H9 (cell line): ENCODE measurements around the gene TMTC1. TPM values are rescaled to one million over a fixed set of nuclear protein-coding genes. Genes with fewer than 3 reads are reported as not detected.

Experiments
- DNase-seq: peaks from one replicate; pipeline ENCODE4 v3.0.0-alpha.2; 2017
- H2AFZ ChIP-seq: one replicate; pipeline ENCODE4 v1.6.1; 2013; ENCODE audit warnings: mild to moderate bottlenecking, low read length, control low read depth, moderate library complexity
- H2AK5ac ChIP-seq: 2 replicates; pipeline ENCODE4 v1.6.1; 2013; ENCODE audit warnings: low read length, control low read depth, mixed read lengths; ENCODE audit not compliant: insufficient read length
- H2BK120ac ChIP-seq: one replicate; pipeline ENCODE4 v1.6.1; 2013; ENCODE audit warnings: low read depth, mild to moderate bottlenecking, low read length, control low read depth, inconsistent platforms; ENCODE audit not compliant: poor library complexity, severe bottlenecking
- H2BK12ac ChIP-seq: 2 replicates; pipeline ENCODE4 v1.6.1; 2013; ENCODE audit warnings: low read length, control low read depth, mixed read lengths, low read depth; ENCODE audit not compliant: insufficient read length
- H2BK15ac ChIP-seq: 2 replicates; pipeline ENCODE4 v1.6.1; 2013; ENCODE audit warnings: low read depth, low read length, control low read depth
- H2BK20ac ChIP-seq: one replicate; pipeline ENCODE4 v1.6.1; 2013; ENCODE audit warnings: low read depth, mild to moderate bottlenecking, low read length, control low read depth, inconsistent platforms; ENCODE audit not compliant: poor library complexity, severe bottlenecking
- H2BK5ac ChIP-seq: 2 replicates; pipeline ENCODE4 v1.6.1; 2013; ENCODE audit warnings: low read length, control low read depth, mixed read lengths; ENCODE audit not compliant: insufficient read length
- H3K14ac ChIP-seq: 2 replicates; pipeline ENCODE4 v1.6.1; 2013; ENCODE audit warnings: low read length, control low read depth; ENCODE audit not compliant: insufficient read depth
- H3K18ac ChIP-seq: 2 replicates; pipeline ENCODE4 v1.6.1; 2013; ENCODE audit warnings: low read depth, mild to moderate bottlenecking, mixed read lengths, low read length, control low read depth; ENCODE audit not compliant: insufficient read length
- H3K23ac ChIP-seq: 2 replicates; pipeline ENCODE4 v1.6.1; 2013; ENCODE audit warnings: low read length, control low read depth, mixed read lengths, low read depth; ENCODE audit not compliant: insufficient read length
- H3K23me2 ChIP-seq: 2 replicates; pipeline ENCODE4 v1.6.1; 2013; ENCODE audit warnings: low read depth, mild to moderate bottlenecking, mixed read lengths, low read length, control low read depth; ENCODE audit not compliant: insufficient read length, poor library complexity, severe bottlenecking
- H3K27ac ChIP-seq: 2 replicates; pipeline ENCODE4 v1.5.1; 2013; ENCODE audit warnings: low read length, control low read depth, mixed read lengths, low read depth; ENCODE audit not compliant: insufficient read length
- H3K27me3 ChIP-seq: 2 replicates; pipeline ENCODE4 v1.6.1; 2013; ENCODE audit warnings: low read length, control low read depth, inconsistent platforms; ENCODE audit not compliant: insufficient read depth
- H3K4ac ChIP-seq: 2 replicates; pipeline ENCODE4 v1.6.1; 2013; ENCODE audit warnings: low read depth, mild to moderate bottlenecking, control low read depth, inconsistent platforms, low read length, moderate library complexity
- H3K4me1 ChIP-seq: 2 replicates; pipeline ENCODE4 v1.6.1; 2013; ENCODE audit warnings: low read length, control low read depth, inconsistent platforms; ENCODE audit not compliant: insufficient read depth
- H3K4me2 ChIP-seq: 2 replicates; pipeline ENCODE4 v1.6.1; 2013; ENCODE audit warnings: low read length, control low read depth, mixed read lengths; ENCODE audit not compliant: insufficient read length, insufficient read depth
- H3K56ac ChIP-seq: 2 replicates; pipeline ENCODE4 v1.6.1; 2013; ENCODE audit warnings: low read depth, mild to moderate bottlenecking, mixed read lengths, low read length, control low read depth; ENCODE audit not compliant: insufficient read length
- H3K79me1 ChIP-seq: 2 replicates; pipeline ENCODE4 v1.6.1; 2013; ENCODE audit warnings: low read depth, mild to moderate bottlenecking, moderate library complexity, low read length, control low read depth, inconsistent platforms; ENCODE audit not compliant: insufficient read depth, poor library complexity, severe bottlenecking
- H3K79me2 ChIP-seq: 2 replicates; pipeline ENCODE4 v1.6.1; 2013; ENCODE audit warnings: low read length, control low read depth, inconsistent platforms; ENCODE audit not compliant: insufficient read depth
- H3K9ac ChIP-seq: 2 replicates; pipeline ENCODE4 v1.6.1; 2013; ENCODE audit warnings: low read length, control low read depth, mixed read lengths; ENCODE audit not compliant: insufficient read length; ENCODE audit errors: extremely low read depth
- H3K9me3 ChIP-seq: one replicate; pipeline ENCODE4 v1.6.1; 2013; ENCODE audit warnings: low read depth, low read length, inconsistent platforms; ENCODE audit not compliant: control insufficient read depth
- H3T11ph ChIP-seq: one replicate; pipeline ENCODE4 v1.6.1; 2013; ENCODE audit warnings: mild to moderate bottlenecking, low read length, control low read depth, inconsistent platforms
- H4K20me1 ChIP-seq: one replicate; pipeline ENCODE4 v1.6.1; 2013; ENCODE audit not compliant: control insufficient read depth, insufficient read length, insufficient read depth
- H4K5ac ChIP-seq: 2 replicates; pipeline ENCODE4 v1.6.1; 2013; ENCODE audit warnings: low read depth, mild to moderate bottlenecking, mixed read lengths, low read length, control low read depth; ENCODE audit not compliant: insufficient read length
- H4K8ac ChIP-seq: replicated peaks from 2 replicates; pipeline ENCODE4 v1.6.1; 2013; ENCODE audit warnings: low read length, control low read depth, mixed read lengths, low read depth; ENCODE audit not compliant: insufficient read length
- H4K91ac ChIP-seq: 2 replicates; pipeline ENCODE4 v1.6.1; 2013; ENCODE audit warnings: low read depth, mild to moderate bottlenecking, moderate library complexity, mixed read lengths, low read length, control low read depth; ENCODE audit not compliant: insufficient read length
- H3K27ac Mint-ChIP-seq, 3 experiments: 2 replicates in 2 of 3; 3 replicates in 1 of 3; pipeline ENCODE4 v1.8.0; 2020 to 2021; ENCODE audit warnings: mixed read lengths in 3 of 3, mild to moderate bottlenecking in 1 of 3, moderate library complexity in 1 of 3
- H3K27me3 Mint-ChIP-seq: 2 replicates; pipeline ENCODE4 v1.8.0; 2021; ENCODE audit warnings: low read depth, mild to moderate bottlenecking, moderate library complexity, mixed read lengths
- H3K36me3 Mint-ChIP-seq, 3 experiments: 2 replicates in 2 of 3; 3 replicates in 1 of 3; pipeline ENCODE4 v1.8.0; 2020 to 2021; ENCODE audit warnings: low read depth in 3 of 3, mixed read lengths in 3 of 3; ENCODE audit not compliant: insufficient read depth in 1 of 3
- H3K4me1 Mint-ChIP-seq, 2 experiments: 2 replicates each; pipeline ENCODE4 v1.8.0; 2020; ENCODE audit warnings: mixed read lengths in 2 of 2
- H3K4me3 Mint-ChIP-seq, 2 experiments: 2 replicates in 1 of 2; 3 replicates in 1 of 2; pipeline ENCODE4 v1.8.0; 2020 to 2021; ENCODE audit warnings: mild to moderate bottlenecking in 2 of 2, mixed read lengths in 2 of 2, moderate library complexity in 1 of 2
- H3K9me3 Mint-ChIP-seq, 2 experiments: 2 replicates in 1 of 2; 3 replicates in 1 of 2; pipeline ENCODE4 v1.8.0; 2020; ENCODE audit warnings: mild to moderate bottlenecking in 2 of 2, mixed read lengths in 2 of 2, moderate library complexity in 1 of 2
- WGBS: extraction: QIAGEN DNeasy Blood & Tissue Kit; methylation state at CpG from one replicate; pipeline ENCODE4 v1.1.7; 2013; ENCODE audit warnings: missing lambda C conversion rate, low lambda C conversion rate, mixed read lengths; ENCODE audit not compliant: insufficient read length; ENCODE audit errors: extremely low coverage; 5-methylcytosine and 5-hydroxymethylcytosine counted together
- total RNA-seq: library from RNA; stranded (reverse); gene quantifications from 2 replicates; pipeline ENCODE4 v1.2.1, GENCODE V29; 2021
- TF ChIP-seq, protein P1 (sequence below): fragments of 200-600 bp; sonication (generic); conservative IDR thresholded peaks from 3 replicates; pipeline ENCODE4 v1.8.0; 2021; ENCODE audit warnings: antibody characterized with exemption, mild to moderate bottlenecking

Gene TMTC1
- total RNA-seq, 1 experiment from 2014 or later, result 16.1 TPM

DNA sequence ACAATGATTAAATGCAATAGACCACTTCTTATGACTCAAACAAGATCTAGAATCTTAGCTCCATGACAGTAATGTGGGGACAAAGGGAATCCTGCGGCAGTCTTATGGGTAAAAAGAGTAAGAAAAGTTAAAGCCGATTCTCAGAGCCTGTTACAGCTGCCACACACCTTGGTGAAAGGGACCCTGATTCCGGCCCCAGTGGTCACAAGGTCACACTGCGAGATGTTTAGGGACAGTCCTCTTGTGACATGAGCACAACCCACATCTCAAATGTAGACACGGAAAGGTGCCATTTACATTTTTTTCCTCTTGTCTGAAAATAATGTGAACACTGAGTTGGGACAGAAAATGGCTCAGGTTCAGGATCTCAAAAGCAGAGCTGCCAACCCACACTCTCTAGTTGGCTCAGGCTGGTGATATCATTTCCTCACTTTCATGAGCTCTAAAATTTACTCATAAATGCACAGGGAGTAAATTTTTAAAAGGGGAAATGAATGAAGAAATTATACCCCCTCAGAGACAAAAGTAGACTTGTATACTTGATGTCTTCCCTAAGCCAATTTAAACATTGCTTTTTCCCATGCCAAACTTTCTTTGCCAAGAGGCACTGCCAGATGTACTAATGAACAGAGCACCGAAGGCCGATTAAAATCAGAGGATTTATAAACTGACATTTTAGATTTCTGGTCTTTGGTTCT, 173.1 kb downstream of the TMTC1 start:
- Histone ChIP-seq H3K4me1 (no peaks in the 10 kb centered on the region; the same call in 1 of the 2 replicates), H2BK120ac (no peak overlapping the region), H4K91ac (no peak overlapping the region), H3K79me1 (no peaks in the 10 kb centered on the region), H3K23ac (no peak overlapping the region), H3K9me3 (no peaks in the 10 kb centered on the region), H3T11ph (no peak overlapping the region), H2BK15ac (no peak overlapping the region), H3K27me3 (no peaks in the 10 kb centered on the region), H2AK5ac (no peak overlapping the region), H2BK20ac (no peak overlapping the region), H2BK12ac (no peak overlapping the region), H3K56ac (no peak overlapping the region), H4K8ac (no peak overlapping the region), H3K23me2 (no peaks in the 10 kb centered on the region), H2BK5ac (no peak overlapping the region), H3K4ac (no peak overlapping the region), H3K79me2 (no peaks in the 10 kb centered on the region), H2AFZ (no peak overlapping the region), H4K20me1 (no peaks in the 10 kb centered on the region), H3K27ac (no peak overlapping the region), H4K5ac (no peak overlapping the region), H3K18ac (no peak overlapping the region), H3K14ac (no peak overlapping the region), H3K9ac (no peak overlapping the region), H3K4me2 (no peak overlapping the region)
- WGBS, result no CpG with 5 or more reads among the region's 7 CpGs
- Mint-ChIP-seq H3K27ac (no peak overlapping the region), H3K9me3 (no peaks in the 10 kb centered on the region), H3K4me3 (no peak overlapping the region), H3K36me3 (peaks cover 0 to 3% (median 3%) of the 10 kb centered on the region in 3 experiments; a peak in 1 of 7 replicates), H3K4me1 (peaks cover 14 to 18% of the 10 kb centered on the region in 2 experiments), H3K27me3 (no peaks in the 10 kb centered on the region)
- DNase-seq, result no peak
- TF ChIP-seq, protein P1, sequence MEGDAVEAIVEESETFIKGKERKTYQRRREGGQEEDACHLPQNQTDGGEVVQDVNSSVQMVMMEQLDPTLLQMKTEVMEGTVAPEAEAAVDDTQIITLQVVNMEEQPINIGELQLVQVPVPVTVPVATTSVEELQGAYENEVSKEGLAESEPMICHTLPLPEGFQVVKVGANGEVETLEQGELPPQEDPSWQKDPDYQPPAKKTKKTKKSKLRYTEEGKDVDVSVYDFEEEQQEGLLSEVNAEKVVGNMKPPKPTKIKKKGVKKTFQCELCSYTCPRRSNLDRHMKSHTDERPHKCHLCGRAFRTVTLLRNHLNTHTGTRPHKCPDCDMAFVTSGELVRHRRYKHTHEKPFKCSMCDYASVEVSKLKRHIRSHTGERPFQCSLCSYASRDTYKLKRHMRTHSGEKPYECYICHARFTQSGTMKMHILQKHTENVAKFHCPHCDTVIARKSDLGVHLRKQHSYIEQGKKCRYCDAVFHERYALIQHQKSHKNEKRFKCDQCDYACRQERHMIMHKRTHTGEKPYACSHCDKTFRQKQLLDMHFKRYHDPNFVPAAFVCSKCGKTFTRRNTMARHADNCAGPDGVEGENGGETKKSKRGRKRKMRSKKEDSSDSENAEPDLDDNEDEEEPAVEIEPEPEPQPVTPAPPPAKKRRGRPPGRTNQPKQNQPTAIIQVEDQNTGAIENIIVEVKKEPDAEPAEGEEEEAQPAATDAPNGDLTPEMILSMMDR, result peak; percentile 41; the same call in 1 of the 3 replicates
